ENCODE data around the gene TENM3. TPM values are rescaled to one million over a fixed set of nuclear protein-coding genes. Genes with fewer than 3 reads are reported as not detected.
A peak's percentile ranks its signal among the peaks of the same experiment; 100 is the strongest.

Gene TENM3
- polyA plus RNA-seq, 1 experiment: 54.9 TPM

DNA sequence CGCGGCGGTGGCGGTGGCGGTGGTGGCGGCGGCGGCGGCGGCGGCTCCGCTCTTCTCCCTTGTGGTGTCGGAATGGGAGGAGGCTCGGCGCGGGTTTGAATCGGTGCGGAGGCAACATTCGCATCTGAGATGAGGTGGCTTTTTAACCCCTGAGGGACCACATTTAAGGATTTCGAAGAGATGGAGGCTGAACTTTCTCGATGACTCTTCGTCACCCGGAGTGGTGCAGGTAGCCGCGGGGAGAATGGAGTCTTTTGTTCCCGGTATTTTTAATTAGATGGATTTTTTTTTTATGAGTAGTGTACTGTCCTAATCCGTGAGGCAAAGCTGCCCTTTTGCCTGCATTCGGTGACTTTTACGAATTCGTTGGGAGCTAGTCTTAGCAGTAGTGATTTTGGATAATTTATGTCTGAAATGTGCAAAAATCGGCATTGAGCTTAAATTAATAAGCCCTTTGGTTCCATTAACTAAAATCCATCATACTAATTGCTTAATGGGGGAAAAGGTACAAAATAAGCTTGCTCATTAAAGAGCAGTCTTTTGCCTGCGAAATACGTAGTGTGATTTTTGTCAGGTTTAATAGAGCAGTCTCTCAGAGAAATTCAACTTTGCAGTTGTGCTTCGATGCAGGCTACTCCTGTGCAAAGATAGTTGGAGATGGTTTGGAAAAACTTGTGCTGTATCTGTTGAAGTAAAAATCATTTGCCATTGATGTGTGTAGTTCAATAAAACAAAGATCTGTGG, 206.2 kb downstream of the TENM3 start:
- Histone ChIP-seq H3K27ac (ENCODE audit: low read depth, low read length) (no peak overlapping the region), H3K9me3 (ENCODE audit: control insufficient read depth, insufficient read depth, low read length) (no peaks in the 10 kb centered on the region; the same call in 1 of the 2 replicates), H3K4me3 (ENCODE audit: low read depth, low read length) (peak overlapping the region; percentile 79), H3K27me3 (ENCODE audit: control insufficient read depth, insufficient read depth, low read length) (no peaks in the 10 kb centered on the region)
- ChIA-PET POLR2A (no interaction called here), CTCF (interaction anchor here (0.9 to 1.4 kb wide), 2 partner anchors 306 to 356 kb away, joined by 3 to 5 read pairs; no protein-coding TSS in a partner anchor)
- TF ChIP-seq, protein P1, sequence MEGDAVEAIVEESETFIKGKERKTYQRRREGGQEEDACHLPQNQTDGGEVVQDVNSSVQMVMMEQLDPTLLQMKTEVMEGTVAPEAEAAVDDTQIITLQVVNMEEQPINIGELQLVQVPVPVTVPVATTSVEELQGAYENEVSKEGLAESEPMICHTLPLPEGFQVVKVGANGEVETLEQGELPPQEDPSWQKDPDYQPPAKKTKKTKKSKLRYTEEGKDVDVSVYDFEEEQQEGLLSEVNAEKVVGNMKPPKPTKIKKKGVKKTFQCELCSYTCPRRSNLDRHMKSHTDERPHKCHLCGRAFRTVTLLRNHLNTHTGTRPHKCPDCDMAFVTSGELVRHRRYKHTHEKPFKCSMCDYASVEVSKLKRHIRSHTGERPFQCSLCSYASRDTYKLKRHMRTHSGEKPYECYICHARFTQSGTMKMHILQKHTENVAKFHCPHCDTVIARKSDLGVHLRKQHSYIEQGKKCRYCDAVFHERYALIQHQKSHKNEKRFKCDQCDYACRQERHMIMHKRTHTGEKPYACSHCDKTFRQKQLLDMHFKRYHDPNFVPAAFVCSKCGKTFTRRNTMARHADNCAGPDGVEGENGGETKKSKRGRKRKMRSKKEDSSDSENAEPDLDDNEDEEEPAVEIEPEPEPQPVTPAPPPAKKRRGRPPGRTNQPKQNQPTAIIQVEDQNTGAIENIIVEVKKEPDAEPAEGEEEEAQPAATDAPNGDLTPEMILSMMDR (IDR thresholded peaks at IDR 0.05; ENCODE audit: low read depth, low read length): no peak
- DNase-seq (ENCODE audit: low read depth, low spot score): no peak

DNA sequence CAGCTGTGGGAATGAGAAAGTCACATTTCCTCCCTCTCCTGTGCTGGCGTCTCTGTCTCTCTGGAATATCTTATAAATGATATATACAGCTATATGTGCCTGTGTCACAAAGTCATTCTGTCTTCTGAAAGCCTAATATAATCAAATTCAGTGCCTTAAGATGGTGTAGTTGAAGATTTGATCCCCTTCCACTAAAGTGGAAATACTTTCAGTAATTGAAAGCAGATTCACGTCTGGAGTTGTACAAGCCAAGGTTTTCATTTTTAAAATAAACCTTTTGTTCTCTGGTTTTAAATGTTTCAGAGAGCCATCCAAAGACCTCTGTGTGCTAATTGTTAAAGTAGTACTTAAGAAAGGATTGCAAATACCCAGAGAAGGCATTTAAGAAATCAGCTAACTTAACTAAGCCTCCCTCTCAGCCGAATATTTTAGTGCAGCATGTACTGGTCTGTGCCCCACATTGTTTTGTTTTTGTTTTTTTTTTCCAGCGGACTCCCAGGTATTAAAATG, 206.8 kb downstream of the TENM3 start:
- TF ChIP-seq, protein P1 (IDR thresholded peaks at IDR 0.05; ENCODE audit: low read depth, low read length): no peak
- DNase-seq (ENCODE audit: low read depth, low spot score): no peak
- CTCF ChIA-PET: interaction anchor here (0.6 to 1.4 kb wide), 3 partner anchors 307 to 1189 kb away, joined by 3 to 5 read pairs (median 3); no protein-coding TSS in a partner anchor
- H3K27me3 ChIP-seq (ENCODE audit: control insufficient read depth, insufficient read depth, low read length): no peaks in the 10 kb centered on the region
- no peaks in the 10 kb centered on the region; the same call in 1 of the 2 replicates for H3K9me3 ChIP-seq (ENCODE audit: control insufficient read depth, insufficient read depth, low read length)
- POLR2A ChIA-PET: no interaction called here
- peak overlapping the region; percentile 79 for H3K4me3 ChIP-seq (ENCODE audit: low read depth, low read length)
- no peak overlapping the region for H3K27ac ChIP-seq (ENCODE audit: low read depth, low read length)

DNA sequence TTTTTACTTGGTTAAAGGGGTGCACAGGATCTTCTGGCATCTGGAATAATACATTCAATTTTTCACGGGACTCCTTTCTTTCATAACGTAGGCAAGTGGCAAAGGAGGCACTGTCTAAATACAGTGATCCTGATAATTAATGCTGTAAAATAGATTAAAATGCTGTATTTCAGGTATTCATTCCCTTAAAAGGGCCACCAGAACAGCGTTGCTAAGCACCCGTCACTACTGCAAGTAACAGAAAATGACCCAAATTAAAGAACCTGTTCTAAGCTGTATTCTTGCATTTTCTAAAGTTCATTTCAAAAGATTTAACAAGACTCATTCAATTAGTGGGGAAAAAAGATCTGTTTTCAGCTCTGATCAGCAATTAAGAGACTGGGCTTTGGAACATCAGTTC, 208.2 kb downstream of the TENM3 start:
- H3K4me3 ChIP-seq (ENCODE audit: low read depth, low read length): no peak overlapping the region
- H3K27me3 ChIP-seq (ENCODE audit: control insufficient read depth, insufficient read depth, low read length): no peaks in the 10 kb centered on the region
- ChIA-PET POLR2A (interaction anchor here (0.6 kb wide), 1 partner anchor 101 kb away, joined by 3 read pairs; no protein-coding TSS in a partner anchor), CTCF (no interaction called here)
- TF ChIP-seq, protein P1 (IDR thresholded peaks at IDR 0.05; ENCODE audit: low read depth, low read length): no peak
- no peak for DNase-seq (ENCODE audit: low read depth, low spot score)
- H3K9me3 ChIP-seq (ENCODE audit: control insufficient read depth, insufficient read depth, low read length): no peaks in the 10 kb centered on the region; the same call in 1 of the 2 replicates
- no peak overlapping the region for H3K27ac ChIP-seq (ENCODE audit: low read depth, low read length)

DNA sequence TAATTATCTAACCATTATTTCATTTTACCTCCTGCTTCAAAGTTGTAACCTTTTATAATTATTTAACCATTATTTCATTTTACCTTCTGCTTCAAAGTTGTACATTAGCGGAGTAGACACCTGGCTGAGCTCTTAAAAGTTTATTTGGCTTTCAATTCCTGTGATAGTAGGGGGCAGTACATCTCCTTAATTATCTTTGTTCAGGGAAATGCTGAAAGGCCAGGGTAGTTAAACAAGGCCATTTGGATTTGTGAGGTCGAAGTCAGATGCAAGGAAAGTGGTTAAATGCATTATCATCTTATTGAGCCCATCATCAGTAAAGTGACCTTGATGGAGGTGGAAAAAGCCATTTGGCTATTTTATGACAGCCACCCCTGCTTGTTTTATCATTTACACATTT, 210.6 kb downstream of the TENM3 start:
- no peak overlapping the region for H3K4me3 ChIP-seq (ENCODE audit: low read depth, low read length)
- ChIA-PET POLR2A (interaction anchor here (0.6 kb wide), 1 partner anchor 862 kb away, joined by 5 read pairs; no protein-coding TSS in a partner anchor), CTCF (no interaction called here)
- no peak for DNase-seq (ENCODE audit: low read depth, low spot score)
- TF ChIP-seq, protein P1 (IDR thresholded peaks at IDR 0.05; ENCODE audit: low read depth, low read length): no peak
- no peak overlapping the region for H3K27ac ChIP-seq (ENCODE audit: low read depth, low read length)
- no peaks in the 10 kb centered on the region for H3K27me3 ChIP-seq (ENCODE audit: control insufficient read depth, insufficient read depth, low read length)
- no peaks in the 10 kb centered on the region for H3K9me3 ChIP-seq (ENCODE audit: control insufficient read depth, insufficient read depth, low read length)

DNA sequence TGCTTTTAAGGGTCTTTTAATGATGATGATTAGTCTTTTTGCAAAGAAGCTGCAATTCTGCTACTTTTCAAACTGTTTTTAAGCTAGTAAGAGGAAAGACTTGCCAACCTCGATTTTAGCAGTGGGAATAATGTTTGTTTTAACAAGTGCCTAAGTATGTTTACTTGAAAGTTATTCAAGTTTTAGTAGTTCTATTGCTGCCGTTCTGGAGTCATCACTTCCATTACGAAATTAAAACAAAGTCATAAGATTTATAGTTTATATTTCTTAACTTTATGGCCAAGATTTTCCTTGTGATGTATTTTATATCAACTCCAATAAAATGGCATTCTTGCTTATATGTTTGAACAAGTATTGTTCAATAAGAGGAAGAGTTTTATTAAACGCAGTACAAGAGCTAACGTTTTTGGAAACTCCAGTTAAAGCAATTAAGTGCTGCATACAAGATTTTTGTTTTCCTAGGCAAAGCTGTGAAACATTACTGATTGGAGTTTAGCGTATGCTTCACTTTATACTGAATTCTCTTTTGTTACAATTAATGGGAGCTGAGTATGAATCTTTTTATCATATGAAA, 211.3 kb downstream of the TENM3 start:
- Histone ChIP-seq H3K4me3 (ENCODE audit: low read depth, low read length) (no peak overlapping the region), H3K27me3 (ENCODE audit: control insufficient read depth, insufficient read depth, low read length) (no peaks in the 10 kb centered on the region), H3K9me3 (ENCODE audit: control insufficient read depth, insufficient read depth, low read length) (no peaks in the 10 kb centered on the region), H3K27ac (ENCODE audit: low read depth, low read length) (no peak overlapping the region)
- POLR2A ChIA-PET: interaction anchor here (0.6 kb wide), 1 partner anchor 862 kb away, joined by 5 read pairs; no protein-coding TSS in a partner anchor
- TF ChIP-seq, protein P1 (IDR thresholded peaks at IDR 0.05; ENCODE audit: low read depth, low read length): no peak
- no peak for DNase-seq (ENCODE audit: low read depth, low spot score)
- CTCF ChIA-PET: no interaction called here
